ENCODE measurements around the gene PHLDB3.

Gene PHLDB3

GRCh38 chr19:43430976-43431375 lies 73.6 kb downstream of the PHLDB3 start:
- no peaks in the 10 kb centered on the region for H3K9me3 ChIP-seq (ENCODE audit: low read depth, low read length)
- no peaks in the 10 kb centered on the region for H3K36me3 ChIP-seq (ENCODE audit: insufficient read depth, low read length)
- no peak for TF ChIP-seq POLR2AphosphoS5 (IDR thresholded peaks at IDR 0.05; ENCODE audit: borderline replicate concordance, low read depth, low read length)
- TF ChIP-seq FOXP2 (optimal IDR thresholded peaks at IDR 0.05; ENCODE audit: control extremely low read depth, extremely low read length, insufficient read depth), result no peak
- no peak for TF ChIP-seq EZH2 (IDR thresholded peaks at IDR 0.05)
- no peak for DNase-seq (ENCODE audit: low read depth, low spot score)
- no peak overlapping the region for H3K4me3 ChIP-seq
- H3K27ac ChIP-seq, result no peak overlapping the region
- H3K9ac ChIP-seq (ENCODE audit: insufficient read length), result no peak overlapping the region

DNA sequence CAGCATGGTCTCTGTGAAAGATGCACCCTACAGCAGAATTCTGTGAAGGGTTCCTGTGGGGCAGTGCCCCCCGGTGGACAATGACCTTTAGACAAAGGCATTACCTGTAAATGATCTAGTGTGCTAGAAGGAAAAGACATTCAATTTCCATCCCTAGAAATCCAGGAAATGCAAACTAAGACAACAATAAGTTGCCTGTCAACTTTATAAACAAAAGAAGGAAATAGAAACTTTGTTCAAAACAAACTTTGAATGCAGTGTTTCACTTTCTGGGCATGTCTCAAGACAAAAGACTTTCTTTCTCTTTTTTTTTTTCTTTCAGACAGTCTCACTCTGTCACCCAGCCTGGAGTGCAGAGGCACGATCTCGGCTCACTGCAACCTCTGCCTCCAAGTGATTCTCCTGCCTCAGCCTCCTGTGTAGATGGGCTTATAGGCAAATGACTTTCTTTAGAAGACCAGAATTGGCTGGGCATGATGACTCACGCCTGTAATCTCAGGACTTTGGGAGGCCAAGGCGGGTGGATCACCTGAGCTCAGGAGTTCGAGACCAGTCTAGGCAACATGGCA lies 74.3 kb downstream of the PHLDB3 start:
- no peaks in the 10 kb centered on the region for H3K9me3 ChIP-seq (ENCODE audit: low read depth, low read length)
- H3K4me3 ChIP-seq, result no peak overlapping the region
- no peaks in the 10 kb centered on the region for H3K36me3 ChIP-seq (ENCODE audit: insufficient read depth, low read length)
- TF ChIP-seq EZH2 (IDR thresholded peaks at IDR 0.05) (no peak), POLR2AphosphoS5 (IDR thresholded peaks at IDR 0.05; ENCODE audit: borderline replicate concordance, low read depth, low read length) (no peak), FOXP2 (optimal IDR thresholded peaks at IDR 0.05; ENCODE audit: control extremely low read depth, extremely low read length, insufficient read depth) (no peak)
- no peak for DNase-seq (ENCODE audit: low read depth, low spot score)
- no peak overlapping the region for H3K27ac ChIP-seq
- no peak overlapping the region for H3K9ac ChIP-seq (ENCODE audit: insufficient read length)

- Histone ChIP-seq H3K9me3 (ENCODE audit: low read depth, low read length) (no peaks in the 10 kb centered on the region), H3K4me3 (no peak overlapping the region), H3K36me3 (ENCODE audit: insufficient read depth, low read length) (no peaks in the 10 kb centered on the region), H3K27ac (no peak overlapping the region), H3K9ac (ENCODE audit: insufficient read length) (no peak overlapping the region)
- TF ChIP-seq EZH2 (IDR thresholded peaks at IDR 0.05), result no peak
- no peak for TF ChIP-seq POLR2AphosphoS5 (IDR thresholded peaks at IDR 0.05; ENCODE audit: borderline replicate concordance, low read depth, low read length)
- no peak for TF ChIP-seq FOXP2 (optimal IDR thresholded peaks at IDR 0.05; ENCODE audit: control extremely low read depth, extremely low read length, insufficient read depth)
- no peak for DNase-seq (ENCODE audit: low read depth, low spot score)
Measured at GRCh38 chr19:43429395-43429794, 75.2 kb downstream of the PHLDB3 start.

GRCh38 chr19:43425567-43426392 lies 78.8 kb downstream of the PHLDB3 start:
- no peak overlapping the region for H3K4me3 ChIP-seq
- H3K9ac ChIP-seq (ENCODE audit: insufficient read length), result no peak overlapping the region
- H3K27ac ChIP-seq, result no peak overlapping the region
- TF ChIP-seq FOXP2 (optimal IDR thresholded peaks at IDR 0.05; ENCODE audit: control extremely low read depth, extremely low read length, insufficient read depth) (no peak), POLR2AphosphoS5 (IDR thresholded peaks at IDR 0.05; ENCODE audit: borderline replicate concordance, low read depth, low read length) (no peak), EZH2 (IDR thresholded peaks at IDR 0.05) (no peak)
- H3K9me3 ChIP-seq (ENCODE audit: low read depth, low read length), result no peaks in the 10 kb centered on the region
- no peak for DNase-seq (ENCODE audit: low read depth, low spot score)
- no peaks in the 10 kb centered on the region for H3K36me3 ChIP-seq (ENCODE audit: insufficient read depth, low read length)

All from SK-N-MC (cell line).